OCI-LY1 (cell line): ENCODE data around the gene TOP1.

Experiments
- EZH2 ChIP-seq: fragments of 200-600 bp; sonication (generic), shearing (Covaris generic); IDR thresholded peaks from 2 replicates; pipeline ENCODE4 v1.8.0; 2017; ENCODE audit warnings: borderline replicate concordance, mixed run types, mild to moderate bottlenecking, antibody characterized with exemption, low read length, moderate library complexity, mixed read lengths
- TF ChIP-seq, protein P1 (sequence below): fragments of 200-600 bp; sonication (generic), shearing (Covaris generic); IDR thresholded peaks from 2 replicates; pipeline ENCODE4 v1.5.1; 2017; ENCODE audit warnings: mild to moderate bottlenecking, antibody characterized with exemption, low read length, moderate library complexity, mixed read lengths

DNA sequence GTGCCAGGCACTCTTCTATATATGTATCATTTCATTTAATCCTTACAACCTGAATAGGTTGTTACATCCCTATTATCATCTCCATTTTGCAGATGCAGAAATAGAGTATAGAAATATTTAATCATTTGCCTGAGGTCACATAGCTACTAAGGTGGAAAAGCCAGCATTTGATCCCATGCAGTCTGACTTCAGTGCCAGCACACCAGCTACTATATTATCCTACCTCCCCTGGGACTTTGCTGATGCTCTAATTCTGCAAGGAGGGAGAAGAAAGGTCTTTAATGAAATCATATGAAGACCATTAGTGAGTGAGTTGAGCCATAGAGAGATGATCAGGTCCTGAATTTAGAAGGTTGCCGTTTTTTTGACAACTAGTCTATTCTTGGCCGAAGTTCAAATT, 53.7 kb downstream of the TOP1 start:
- TF ChIP-seq, protein P1, sequence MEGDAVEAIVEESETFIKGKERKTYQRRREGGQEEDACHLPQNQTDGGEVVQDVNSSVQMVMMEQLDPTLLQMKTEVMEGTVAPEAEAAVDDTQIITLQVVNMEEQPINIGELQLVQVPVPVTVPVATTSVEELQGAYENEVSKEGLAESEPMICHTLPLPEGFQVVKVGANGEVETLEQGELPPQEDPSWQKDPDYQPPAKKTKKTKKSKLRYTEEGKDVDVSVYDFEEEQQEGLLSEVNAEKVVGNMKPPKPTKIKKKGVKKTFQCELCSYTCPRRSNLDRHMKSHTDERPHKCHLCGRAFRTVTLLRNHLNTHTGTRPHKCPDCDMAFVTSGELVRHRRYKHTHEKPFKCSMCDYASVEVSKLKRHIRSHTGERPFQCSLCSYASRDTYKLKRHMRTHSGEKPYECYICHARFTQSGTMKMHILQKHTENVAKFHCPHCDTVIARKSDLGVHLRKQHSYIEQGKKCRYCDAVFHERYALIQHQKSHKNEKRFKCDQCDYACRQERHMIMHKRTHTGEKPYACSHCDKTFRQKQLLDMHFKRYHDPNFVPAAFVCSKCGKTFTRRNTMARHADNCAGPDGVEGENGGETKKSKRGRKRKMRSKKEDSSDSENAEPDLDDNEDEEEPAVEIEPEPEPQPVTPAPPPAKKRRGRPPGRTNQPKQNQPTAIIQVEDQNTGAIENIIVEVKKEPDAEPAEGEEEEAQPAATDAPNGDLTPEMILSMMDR: no peak
- no peak for TF ChIP-seq EZH2
